Karpas-422 (cell line): ENCODE measurements around the gene IFNA10. TPM values are rescaled to one million over a fixed set of nuclear protein-coding genes. Genes with fewer than 3 reads are reported as not detected.
"Not testable (repeated sequence)": the region's sequence is repeated elsewhere in the genome, so short reads cannot be mapped to it uniquely, and the experiment has no call there.

Source experiments
- DNase-seq: peaks from one replicate; pipeline ENCODE4 v3.0.0-alpha.2; 2015
- H2AFZ ChIP-seq: fragments of 200-600 bp; sonication (generic); 2 replicates; pipeline ENCODE4 v1.6.1; 2014; ENCODE audit warnings: antibody characterized with exemption, low read length, mixed read lengths
- H3K27ac ChIP-seq: fragments of 200-600 bp; sonication (generic); 2 replicates; pipeline ENCODE4 v1.5.1; 2014; ENCODE audit warnings: mild to moderate bottlenecking, low read length, moderate library complexity
- H3K27me3 ChIP-seq: fragments of 200-600 bp; sonication (generic); 2 replicates; pipeline ENCODE4 v1.6.1; 2014; ENCODE audit warnings: low read length, mixed read lengths
- H3K36me3 ChIP-seq: fragments of 200-600 bp; sonication (generic); 2 replicates; pipeline ENCODE4 v1.6.1; 2014; ENCODE audit warnings: low read length, mixed read lengths; ENCODE audit not compliant: insufficient read depth
- H3K4me1 ChIP-seq: fragments of 200-600 bp; sonication (generic); 2 replicates; pipeline ENCODE4 v1.6.1; 2014; ENCODE audit warnings: mild to moderate bottlenecking, low read length, mixed read lengths
- H3K4me2 ChIP-seq: fragments of 200-600 bp; sonication (generic); 2 replicates; pipeline ENCODE4 v1.6.1; 2014; ENCODE audit warnings: low read length, low read depth, mild to moderate bottlenecking; ENCODE audit not compliant: poor library complexity, severe bottlenecking
- H3K4me3 ChIP-seq: fragments of 200-600 bp; sonication (generic); 2 replicates; pipeline ENCODE4 v1.5.1; 2014; ENCODE audit warnings: mild to moderate bottlenecking, antibody characterized with exemption, low read length, mixed read lengths
- H3K79me2 ChIP-seq: fragments of 200-600 bp; sonication (generic); 2 replicates; pipeline ENCODE4 v1.6.1; 2014; ENCODE audit warnings: mild to moderate bottlenecking, low read length, mixed read lengths
- H3K9ac ChIP-seq: fragments of 200-600 bp; sonication (generic); 2 replicates; pipeline ENCODE4 v1.6.0; 2014; ENCODE audit warnings: low read length
- H3K9me2 ChIP-seq: fragments of 200-600 bp; sonication (generic), shearing (Covaris generic); replicated peaks from 2 replicates; pipeline ENCODE4 v1.6.0; 2014; ENCODE audit warnings: mild to moderate bottlenecking, low read length, moderate library complexity; ENCODE audit not compliant: insufficient read depth
- H3K9me3 ChIP-seq: fragments of 300-700, 200-600 bp; sonication (generic); 2 replicates; pipeline ENCODE4 v1.6.1; 2014; ENCODE audit warnings: low read length, mixed read lengths
- H4K20me1 ChIP-seq: fragments of 200-600 bp; sonication (generic); 2 replicates; pipeline ENCODE4 v1.6.1; 2014; ENCODE audit warnings: mild to moderate bottlenecking, antibody characterized with exemption, low read length, low read depth; ENCODE audit not compliant: insufficient read depth
- small RNA-seq: library from RNA; depleted of rRNA; stranded (forward); fragments of <200 nt; gene quantifications from one replicate; pipeline ENCODE3, GENCODE V24; 2014
- total RNA-seq: library from RNA; depleted of rRNA; stranded (reverse); fragments of >200 nt; shearing (Covaris generic); gene quantifications from 2 replicates; pipeline ENCODE4 v1.2.3, GENCODE V29; 2014; ENCODE audit warnings: low replicate concordance; rRNA removed

IFNA10 gene
- total RNA-seq, 1 experiment from 2014 or later, result not detected

GRCh38 chr9:21171351-21171750, 35.6 kb downstream of the IFNA10 start:
- H3K4me1 ChIP-seq, result no peaks in the 10 kb centered on the region
- no peak overlapping the region for H3K4me2 ChIP-seq

GRCh38 chr9:21166560-21166959, 40.4 kb downstream of the IFNA10 start, which contains the start of gene IFNA21:
TSS of gene IFNA21 (minus strand) at chr9:21166660. CDS start at chr9:21166612, 48 bp downstream.
- not testable (repeated sequence) for H3K9me3 ChIP-seq, H3K36me3 ChIP-seq, H3K4me1 ChIP-seq

More at GRCh38 chr9:21171351-21171750, 35.6 kb downstream of the IFNA10 start:
- DNase-seq, result no peak
- Histone ChIP-seq H3K9me3 (no peaks in the 10 kb centered on the region), H3K36me3 (no peaks in the 10 kb centered on the region), H3K27ac (no peak overlapping the region), H3K4me3 (no peak overlapping the region), H3K79me2 (no peaks in the 10 kb centered on the region), H2AFZ (no peak overlapping the region), H3K27me3 (no peaks in the 10 kb centered on the region), H4K20me1 (no peaks in the 10 kb centered on the region), H3K9ac (no peak overlapping the region), H3K9me2 (no peaks in the 10 kb centered on the region)

GRCh38 chr9:21165516-21165915, 41.4 kb downstream of the IFNA10 start:
- H3K79me2 ChIP-seq, result no peaks in the 10 kb centered on the region
- no peak overlapping the region for H3K9ac ChIP-seq
- no peak overlapping the region for H3K4me2 ChIP-seq
- H3K27ac ChIP-seq, result no peak overlapping the region
- no peaks in the 10 kb centered on the region for H3K9me3 ChIP-seq
- H3K9me2 ChIP-seq, result no peaks in the 10 kb centered on the region
- H4K20me1 ChIP-seq, result no peaks in the 10 kb centered on the region
- DNase-seq, result no peak
- no peaks in the 10 kb centered on the region for H3K4me1 ChIP-seq
- no peaks in the 10 kb centered on the region for H3K36me3 ChIP-seq
- no peaks in the 10 kb centered on the region for H3K27me3 ChIP-seq
- H2AFZ ChIP-seq, result no peak overlapping the region
- H3K4me3 ChIP-seq, result no peak overlapping the region

More at GRCh38 chr9:21166560-21166959, 40.4 kb downstream of the IFNA10 start, which contains the start of gene IFNA21:
- H3K9ac ChIP-seq, H3K27me3 ChIP-seq, H3K4me2 ChIP-seq, H3K4me3 ChIP-seq, H3K79me2 ChIP-seq, H4K20me1 ChIP-seq, H2AFZ ChIP-seq, DNase-seq, H3K27ac ChIP-seq, H3K9me2 ChIP-seq: not testable (repeated sequence)

- no peak for DNase-seq
- Histone ChIP-seq H3K36me3 (no peaks in the 10 kb centered on the region), H3K9me2 (no peaks in the 10 kb centered on the region), H3K9me3 (no peaks in the 10 kb centered on the region), H3K4me2 (no peak overlapping the region), H3K4me1 (no peaks in the 10 kb centered on the region), H4K20me1 (no peaks in the 10 kb centered on the region), H3K9ac (no peak overlapping the region), H3K27ac (no peak overlapping the region), H3K4me3 (no peak overlapping the region), H2AFZ (no peak overlapping the region), H3K79me2 (no peaks in the 10 kb centered on the region), H3K27me3 (no peaks in the 10 kb centered on the region)
These were observed 46.8 kb downstream of the IFNA10 start for GRCh38 chr9:21160178-21160577.

Small RNA genes within 50 kb of the gene (small RNA-seq; reads per million reads assigned to genes)
- not detected for gene RF00019

Other genes starting within 250 kb of the IFNA10 start
- gene HACD4, start 175.5 kb downstream of the IFNA10 start, total RNA-seq, result 0.83 and 2.9 TPM in 2 replicates
- gene IFNB1, start 129.2 kb downstream of the IFNA10 start, total RNA-seq, result 0.51 TPM in 1 of 2 replicates, not detected in the other
- not detected in 2 replicates for gene IFNW1, start 65.3 kb downstream of the IFNA10 start, total RNA-seq
- not detected in 2 replicates for gene IFNA21, start 40.5 kb downstream of the IFNA10 start, total RNA-seq
- gene IFNA4, start 19.6 kb downstream of the IFNA10 start, total RNA-seq, result not detected in 2 replicates
- not detected in 2 replicates for gene IFNA7, start 4.9 kb downstream of the IFNA10 start, total RNA-seq
- not detected in 2 replicates for gene IFNA16, start 10.2 kb upstream of the IFNA10 start, total RNA-seq
- not detected in 2 replicates for gene IFNA17, start 21.1 kb upstream of the IFNA10 start, total RNA-seq
- not detected in 2 replicates for gene IFNA14, start 32.9 kb upstream of the IFNA10 start, total RNA-seq
- not detected in 2 replicates for gene IFNA5, start 98.2 kb upstream of the IFNA10 start, total RNA-seq
- 14.0 and 21.2 TPM in 2 replicates for gene KLHL9, start 128.3 kb upstream of the IFNA10 start, total RNA-seq
- gene IFNA6, start 143.7 kb upstream of the IFNA10 start, total RNA-seq, result not detected in 2 replicates
- not detected in 2 replicates for gene IFNA13, start 160.9 kb upstream of the IFNA10 start, total RNA-seq
- not detected in 2 replicates for gene IFNA2, start 178.3 kb upstream of the IFNA10 start, total RNA-seq
- not detected in 2 replicates for gene IFNA8, start 202.0 kb upstream of the IFNA10 start, total RNA-seq
- not detected in 2 replicates for gene IFNA1, start 233.3 kb upstream of the IFNA10 start, total RNA-seq